Measurements from ENCODE around the gene FAM90A26. TPM values are rescaled to one million over a fixed set of nuclear protein-coding genes. Genes with fewer than 3 reads are reported as not detected.
"Not testable (repeated sequence)": the region's sequence is repeated elsewhere in the genome, so short reads cannot be mapped to it uniquely, and the experiment has no call there.

FAM90A26 gene, protein sequence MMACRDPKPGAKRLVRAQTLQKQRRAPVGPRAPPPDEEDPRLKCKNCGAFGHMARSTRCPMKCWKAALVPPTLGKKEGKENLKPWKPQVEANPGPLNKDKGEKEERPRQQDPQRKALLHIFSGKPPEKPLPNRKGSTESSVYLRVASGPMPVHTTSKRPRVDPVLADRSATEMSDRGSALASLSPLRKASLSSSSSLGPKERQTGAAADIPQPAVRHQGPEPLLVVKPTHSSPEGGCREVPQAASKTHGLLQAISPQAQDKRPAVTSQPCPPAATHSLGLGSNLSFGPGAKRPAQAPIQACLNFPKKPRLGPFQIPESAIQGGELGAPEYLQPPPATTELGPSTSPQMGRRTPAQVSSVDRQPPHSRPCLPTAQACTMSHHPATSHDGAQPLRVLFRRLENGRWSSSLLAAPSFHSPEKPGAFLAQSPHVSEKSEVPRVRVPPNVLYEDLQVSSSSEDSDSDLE
- total RNA-seq, result not detected
- long read RNA-seq, result 0 reads

DNA sequence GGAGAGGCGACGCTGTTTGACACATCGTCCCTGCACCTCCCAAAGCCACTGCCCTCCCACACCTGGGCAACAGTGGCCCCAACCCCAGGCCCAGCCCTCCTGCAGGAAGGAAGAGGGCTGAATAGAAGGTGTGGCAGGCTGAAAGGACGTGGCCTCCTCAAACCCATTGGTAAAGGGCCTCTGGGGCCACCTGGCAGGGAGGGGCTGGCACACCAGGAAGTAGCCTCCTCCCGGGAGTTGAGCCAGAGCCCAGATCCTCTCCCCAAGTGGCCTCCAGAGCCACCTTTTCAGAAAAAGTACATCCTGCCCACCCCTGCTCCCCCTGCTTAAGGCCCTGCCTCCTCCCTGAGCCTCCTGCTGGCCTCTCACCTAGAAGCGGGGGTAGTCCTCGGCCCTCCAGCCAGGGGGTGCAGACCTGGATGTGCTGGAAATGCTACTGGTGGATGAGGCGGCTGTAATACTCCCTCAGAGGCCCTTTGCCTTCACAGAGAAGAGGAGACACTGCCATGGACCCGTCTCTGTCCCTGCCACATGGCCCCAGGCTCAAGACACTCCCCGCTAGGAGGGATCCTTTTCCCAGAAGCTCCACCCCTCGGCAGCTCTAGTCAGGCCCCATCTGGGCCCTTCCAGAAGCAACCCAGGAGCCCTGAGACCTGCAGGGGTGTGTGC lies at the start of gene FAM90A26:
FAM90A26 (plus strand) TSS at position 619 of the 669 bp plus-strand sequence. CDS start 2,764 bp downstream, outside the sequence.
- intact Hi-C loops (cut with micrococcal nuclease); H3K36me3 ChIP-seq; DNase-seq; H3K4me1 ChIP-seq; H3K4me3 ChIP-seq; H3K9me3 ChIP-seq (replicated peaks); H3K27me3 ChIP-seq (ENCODE audit: low read depth); H3K27ac ChIP-seq (replicated peaks): not testable (repeated sequence)

DNA sequence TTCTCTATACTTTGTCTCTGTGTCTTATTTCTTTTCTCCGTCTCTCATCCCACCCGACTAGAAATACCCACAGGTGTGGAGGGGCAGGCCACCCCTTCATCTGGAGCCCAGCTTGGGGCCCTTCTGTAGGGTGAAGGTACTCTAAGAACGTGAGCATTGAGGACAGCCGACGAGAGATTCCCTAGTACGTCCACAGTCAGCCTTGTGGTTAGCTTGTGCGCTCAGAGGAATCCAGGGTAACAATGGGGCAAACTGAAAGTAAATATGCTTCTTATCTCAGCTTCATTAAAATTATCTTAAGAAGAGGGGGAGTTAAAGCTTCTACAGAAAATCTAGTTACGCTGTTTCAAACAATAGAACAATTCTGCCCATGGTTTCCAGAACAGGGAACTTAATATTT lies 47.5 kb upstream of the FAM90A26 start:
- H3K27me3 ChIP-seq (ENCODE audit: low read depth), result peaks cover 43% of the 10 kb centered on the region
- H3K36me3 ChIP-seq; DNase-seq; H3K27ac ChIP-seq (replicated peaks); H3K4me3 ChIP-seq; H3K9me3 ChIP-seq (replicated peaks); intact Hi-C loops (cut with micrococcal nuclease): not testable (repeated sequence)
- H3K4me1 ChIP-seq, result peaks cover 17% of the 10 kb centered on the region

DNA sequence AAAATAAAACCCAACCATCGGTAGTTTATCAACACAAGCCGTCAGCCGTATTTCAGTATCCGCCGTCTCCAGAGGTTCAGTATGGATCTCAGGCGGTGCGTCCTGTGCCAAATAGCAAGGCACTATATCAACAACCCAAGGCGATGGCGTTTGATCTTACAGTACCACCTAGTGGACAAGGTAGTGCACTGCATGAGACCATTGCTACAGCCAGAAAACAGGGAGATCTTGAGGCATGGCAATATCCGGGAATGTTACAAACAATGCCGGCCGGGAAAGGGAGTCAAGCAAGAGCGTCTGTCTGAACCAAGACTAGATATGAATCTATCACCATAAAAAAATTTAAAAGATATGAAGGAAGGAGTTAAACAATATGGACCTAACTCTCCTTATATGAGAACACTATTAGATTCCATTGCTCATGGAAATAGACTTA lies 46.6 kb upstream of the FAM90A26 start:
- Histone ChIP-seq H3K27me3 (ENCODE audit: low read depth) (peaks cover 34% of the 10 kb centered on the region), H3K27ac (replicated peaks) (peak overlapping the region; percentile 11), H3K4me3 (peak overlapping the region; percentile 15), H3K4me1 (peaks cover 17% of the 10 kb centered on the region)
- H3K9me3 ChIP-seq (replicated peaks); H3K36me3 ChIP-seq; intact Hi-C loops (cut with micrococcal nuclease): not testable (repeated sequence)
- DNase-seq, result peak; percentile 18
- TF ChIP-seq, protein P1, sequence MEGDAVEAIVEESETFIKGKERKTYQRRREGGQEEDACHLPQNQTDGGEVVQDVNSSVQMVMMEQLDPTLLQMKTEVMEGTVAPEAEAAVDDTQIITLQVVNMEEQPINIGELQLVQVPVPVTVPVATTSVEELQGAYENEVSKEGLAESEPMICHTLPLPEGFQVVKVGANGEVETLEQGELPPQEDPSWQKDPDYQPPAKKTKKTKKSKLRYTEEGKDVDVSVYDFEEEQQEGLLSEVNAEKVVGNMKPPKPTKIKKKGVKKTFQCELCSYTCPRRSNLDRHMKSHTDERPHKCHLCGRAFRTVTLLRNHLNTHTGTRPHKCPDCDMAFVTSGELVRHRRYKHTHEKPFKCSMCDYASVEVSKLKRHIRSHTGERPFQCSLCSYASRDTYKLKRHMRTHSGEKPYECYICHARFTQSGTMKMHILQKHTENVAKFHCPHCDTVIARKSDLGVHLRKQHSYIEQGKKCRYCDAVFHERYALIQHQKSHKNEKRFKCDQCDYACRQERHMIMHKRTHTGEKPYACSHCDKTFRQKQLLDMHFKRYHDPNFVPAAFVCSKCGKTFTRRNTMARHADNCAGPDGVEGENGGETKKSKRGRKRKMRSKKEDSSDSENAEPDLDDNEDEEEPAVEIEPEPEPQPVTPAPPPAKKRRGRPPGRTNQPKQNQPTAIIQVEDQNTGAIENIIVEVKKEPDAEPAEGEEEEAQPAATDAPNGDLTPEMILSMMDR (IDR thresholded peaks at IDR 0.05; ENCODE audit: borderline replicate concordance), result peak; percentile 92

DNA sequence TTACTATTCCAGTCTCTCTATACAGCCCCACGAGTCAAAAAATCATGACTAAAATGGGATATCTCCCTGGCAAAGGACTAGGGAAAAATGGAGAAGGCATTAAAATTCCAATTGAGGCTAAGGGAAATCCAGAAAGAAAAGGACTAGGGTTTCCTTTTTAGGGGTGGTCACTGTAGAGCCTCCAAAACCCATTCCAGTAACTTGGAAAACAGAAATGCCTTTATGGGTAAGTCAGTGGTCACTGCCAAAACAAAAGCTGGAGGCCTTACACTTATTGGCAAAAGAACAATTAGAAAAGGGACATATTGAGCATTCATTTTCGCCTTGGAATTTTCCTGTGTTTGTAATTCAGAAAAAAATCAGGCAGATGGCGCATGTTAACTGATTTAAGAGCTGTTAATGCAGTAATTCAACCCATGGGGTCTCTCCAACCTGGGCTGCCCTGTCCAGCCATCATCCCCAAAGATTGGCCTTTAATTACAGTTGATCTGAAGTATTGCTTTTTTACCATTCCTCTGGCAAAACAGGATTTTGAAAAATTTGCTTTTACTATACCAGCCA lies 44.5 kb upstream of the FAM90A26 start:
- intact Hi-C loops (cut with micrococcal nuclease); H3K4me3 ChIP-seq; H3K36me3 ChIP-seq; DNase-seq; H3K27ac ChIP-seq (replicated peaks); H3K9me3 ChIP-seq (replicated peaks): not testable (repeated sequence)
- Histone ChIP-seq H3K4me1 (peaks cover 17% of the 10 kb centered on the region), H3K27me3 (ENCODE audit: low read depth) (peaks cover 45% of the 10 kb centered on the region)

DNA sequence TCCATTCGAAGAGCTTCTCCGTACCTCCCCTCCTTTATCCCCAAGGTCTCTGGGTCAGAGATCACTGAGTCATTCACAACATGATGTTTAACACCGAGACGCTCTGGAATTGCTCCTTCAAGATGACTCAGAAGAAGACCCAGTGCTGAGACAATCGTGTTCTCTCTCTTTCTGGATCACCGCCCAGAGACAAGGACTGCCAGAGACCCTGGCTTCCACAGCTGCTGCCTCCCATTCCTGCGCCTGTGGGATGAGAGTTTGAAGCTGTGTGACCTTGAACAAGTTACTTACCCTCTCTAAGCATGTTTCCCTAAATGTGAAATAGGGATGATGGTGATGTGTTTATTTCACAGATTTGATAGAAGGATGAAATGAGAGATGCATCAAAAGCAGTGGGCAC lies 38.8 kb upstream of the FAM90A26 start:
- peaks cover 23% of the 10 kb centered on the region for H3K27me3 ChIP-seq (ENCODE audit: low read depth)
- H3K4me1 ChIP-seq; H3K36me3 ChIP-seq; H3K27ac ChIP-seq (replicated peaks); H3K4me3 ChIP-seq; DNase-seq; H3K9me3 ChIP-seq (replicated peaks); intact Hi-C loops (cut with micrococcal nuclease): not testable (repeated sequence)

DNA sequence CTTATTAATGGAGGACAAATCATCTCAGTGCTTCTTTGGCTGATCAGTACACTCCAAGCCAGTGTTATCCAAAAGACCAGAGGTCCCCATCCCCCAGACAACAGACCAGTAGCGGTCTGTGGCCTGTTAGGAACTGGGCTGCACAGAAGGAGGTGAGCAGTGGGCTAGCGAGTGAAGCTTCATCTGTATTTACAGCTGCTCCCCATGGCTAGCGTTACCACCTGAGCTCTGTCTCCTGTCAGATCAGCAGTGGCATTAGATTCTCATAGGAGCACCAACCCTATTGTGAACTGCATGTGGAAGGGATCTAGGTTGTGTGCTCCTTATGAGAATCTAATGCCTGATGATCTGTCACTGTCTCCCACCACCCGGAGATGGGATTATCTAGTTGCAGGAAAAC lies 37.4 kb upstream of the FAM90A26 start:
- H3K27me3 ChIP-seq (ENCODE audit: low read depth), result peaks cover 23% of the 10 kb centered on the region
- H3K27ac ChIP-seq (replicated peaks); intact Hi-C loops (cut with micrococcal nuclease); H3K9me3 ChIP-seq (replicated peaks); DNase-seq; H3K4me1 ChIP-seq; H3K4me3 ChIP-seq; H3K36me3 ChIP-seq: not testable (repeated sequence)

DNA sequence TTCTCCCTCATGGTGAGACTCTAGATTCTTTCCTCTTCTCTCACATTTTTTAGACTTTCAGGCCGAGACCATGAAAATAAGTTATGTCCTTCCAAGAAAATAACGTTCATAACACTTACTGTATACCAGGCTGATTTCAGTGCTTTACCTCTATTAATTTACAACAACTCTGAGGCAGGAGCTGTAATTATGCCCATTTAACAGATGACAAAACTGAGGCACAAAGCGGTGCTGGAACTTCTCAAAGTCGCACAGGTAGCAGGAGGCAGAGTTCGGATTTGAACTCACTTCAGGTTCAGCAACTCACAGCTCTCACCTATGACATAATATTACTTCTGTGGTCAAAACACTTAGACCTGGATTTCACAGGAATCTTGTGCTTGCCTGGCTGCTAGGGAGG lies 36.2 kb upstream of the FAM90A26 start:
- not testable (repeated sequence) for DNase-seq; H3K27ac ChIP-seq (replicated peaks)

DNA sequence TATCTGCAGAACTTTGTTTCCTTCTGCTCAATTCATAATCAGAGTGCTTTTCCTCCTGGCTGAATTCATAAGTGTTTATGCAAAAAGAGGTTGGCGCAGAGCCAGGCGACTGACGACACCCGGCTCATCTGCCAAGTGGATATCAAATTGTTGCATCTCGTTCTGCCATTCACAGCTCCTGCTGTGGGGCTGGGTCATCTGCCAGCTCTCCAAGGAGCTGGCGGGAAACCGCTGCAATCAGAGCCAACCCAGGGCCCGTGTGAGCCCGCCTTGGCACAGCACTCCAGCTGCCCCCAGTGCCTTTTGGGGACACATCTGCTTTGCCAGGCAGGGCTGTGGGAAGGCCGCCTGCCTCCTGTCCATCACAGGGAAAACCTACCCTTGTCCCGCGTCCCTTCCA lies 35.7 kb upstream of the FAM90A26 start:
- H3K4me1 ChIP-seq, H3K4me3 ChIP-seq: not testable (repeated sequence)

More for the DNA sequence above, 36.2 kb upstream of the FAM90A26 start:
- H3K27me3 ChIP-seq (ENCODE audit: low read depth), result peaks cover 21% of the 10 kb centered on the region
- H3K9me3 ChIP-seq (replicated peaks); H3K36me3 ChIP-seq; intact Hi-C loops (cut with micrococcal nuclease); H3K4me3 ChIP-seq; H3K4me1 ChIP-seq: not testable (repeated sequence)

DNA sequence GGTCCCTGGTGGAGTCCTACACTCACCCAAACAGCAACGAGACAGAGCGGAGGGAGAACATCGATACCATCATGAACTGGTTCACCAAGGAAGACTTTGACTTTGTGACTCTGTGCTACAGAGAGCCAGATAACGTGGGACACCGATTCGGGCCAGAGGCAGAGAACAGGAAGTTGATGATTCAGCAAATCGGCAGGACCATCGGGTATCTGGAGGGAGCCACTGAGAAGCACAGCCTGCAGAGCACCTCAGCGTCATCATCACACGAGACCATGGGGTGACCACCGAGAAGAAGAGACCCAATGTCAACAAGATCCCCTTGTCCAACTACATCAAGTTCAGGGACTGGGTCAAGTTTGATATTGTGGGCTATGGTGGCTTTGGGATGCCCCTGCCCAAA lies 29.2 kb upstream of the FAM90A26 start:
- H3K27ac ChIP-seq (replicated peaks); H3K36me3 ChIP-seq; intact Hi-C loops (cut with micrococcal nuclease); H3K4me3 ChIP-seq; H3K27me3 ChIP-seq (ENCODE audit: low read depth); H3K4me1 ChIP-seq; DNase-seq; H3K9me3 ChIP-seq (replicated peaks): not testable (repeated sequence)

More for the DNA sequence above, 35.7 kb upstream of the FAM90A26 start:
- DNase-seq, result peak; percentile 50
- H3K9me3 ChIP-seq (replicated peaks); H3K27ac ChIP-seq (replicated peaks); intact Hi-C loops (cut with micrococcal nuclease); H3K36me3 ChIP-seq: not testable (repeated sequence)
- peaks cover 16% of the 10 kb centered on the region for H3K27me3 ChIP-seq (ENCODE audit: low read depth)

DNA sequence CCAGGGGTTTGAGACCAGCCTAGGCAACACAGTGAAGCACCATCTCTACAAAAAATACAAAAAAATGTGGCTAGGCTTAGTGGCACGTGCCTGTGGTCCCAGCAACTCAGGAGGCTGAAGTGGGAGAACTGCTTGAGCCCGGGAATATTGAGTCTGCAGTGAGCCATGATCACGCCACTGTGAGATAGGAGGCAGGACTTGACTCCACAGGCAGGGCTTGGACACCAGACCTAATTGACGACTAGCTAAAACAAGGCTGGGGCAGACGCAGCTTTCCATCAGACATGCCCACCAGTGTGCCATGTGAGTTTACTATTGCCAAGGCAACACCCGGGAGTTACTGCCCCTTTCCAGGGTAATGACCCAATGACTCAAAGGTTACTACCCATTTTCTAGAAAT lies 27.4 kb upstream of the FAM90A26 start:
- H3K4me3 ChIP-seq; DNase-seq; H3K36me3 ChIP-seq; H3K27me3 ChIP-seq (ENCODE audit: low read depth); H3K4me1 ChIP-seq; H3K9me3 ChIP-seq (replicated peaks); intact Hi-C loops (cut with micrococcal nuclease); H3K27ac ChIP-seq (replicated peaks): not testable (repeated sequence)

Data from left ventricle myocardium inferior (tissue), 1 donor.